Lower leg skin (tissue), 3 donors: ENCODE results near the gene PCDHGC3.

Experiments used
- CTCF ChIP-seq, 3 donors: fragments of 450-650 bp; IDR thresholded peaks; one replicate each; pipeline ENCODE4 v1.5.1; 2016; ENCODE audit warnings: antibody characterized with exemption in 3 of 3, mild to moderate bottlenecking in 3 of 3, moderate library complexity in 2 of 3
- POLR2A ChIP-seq, 2 donors: fragments of 450-650 bp; IDR thresholded peaks; one replicate each; pipeline ENCODE4 v1.6.1; 2016 to 2017; ENCODE audit warnings: antibody characterized with exemption in 2 of 2, mild to moderate bottlenecking in 1 of 2, moderate library complexity in 1 of 2

- TF ChIP-seq CTCF (IDR thresholded peaks at IDR 0.05), result no peak
- no peak for TF ChIP-seq POLR2A (IDR thresholded peaks at IDR 0.05)
These were observed 8.5 kb downstream of the PCDHGC3 start for GRCh38 chr5:141484310-141484640.
